ENCODE measurements around the gene BMF.
"Not testable (repeated sequence)": the region's sequence is repeated elsewhere in the genome, so short reads cannot be mapped to it uniquely, and the experiment has no call there.

Gene BMF

DNA sequence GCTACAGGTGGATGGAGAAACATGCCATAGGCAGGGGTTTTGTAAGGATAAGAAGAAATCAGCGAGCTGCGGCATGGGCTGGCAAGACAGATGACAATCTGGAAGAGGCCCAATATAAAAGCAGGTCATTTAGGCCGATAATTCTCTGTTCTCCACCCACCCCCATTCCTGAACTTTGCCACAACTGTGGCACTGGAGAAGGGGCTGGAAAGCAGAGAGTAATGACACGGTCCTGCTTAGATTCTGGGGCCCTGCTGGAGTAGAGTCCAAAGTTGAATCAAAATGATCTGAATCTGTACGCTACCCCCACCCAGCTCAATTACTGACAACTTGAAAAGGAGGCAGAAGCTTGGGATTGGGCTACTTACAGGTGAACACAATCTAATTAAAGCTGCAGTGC lies 33.7 kb upstream of the BMF start:
- Histone ChIP-seq H3K36me3 (ENCODE audit: control insufficient read depth, insufficient read depth, low read length) (no peaks in the 10 kb centered on the region), H3K27ac (ENCODE audit: insufficient read depth, low read length, poor library complexity, severe bottlenecking) (no peak overlapping the region), H3K9me3 (ENCODE audit: control insufficient read depth, low read length) (no peaks in the 10 kb centered on the region), H3K4me3 (ENCODE audit: insufficient read depth, low read depth, low read length, poor library complexity, severe bottlenecking) (no peak overlapping the region), H3K4me1 (ENCODE audit: control insufficient read depth, insufficient read depth, low read length, poor library complexity, severe bottlenecking) (no peaks in the 10 kb centered on the region), H3K27me3 (replicated peaks; ENCODE audit: control insufficient read depth, insufficient read depth, low read length, poor library complexity, severe bottlenecking) (no peaks in the 10 kb centered on the region)
- DNase-seq, result no peak

DNA sequence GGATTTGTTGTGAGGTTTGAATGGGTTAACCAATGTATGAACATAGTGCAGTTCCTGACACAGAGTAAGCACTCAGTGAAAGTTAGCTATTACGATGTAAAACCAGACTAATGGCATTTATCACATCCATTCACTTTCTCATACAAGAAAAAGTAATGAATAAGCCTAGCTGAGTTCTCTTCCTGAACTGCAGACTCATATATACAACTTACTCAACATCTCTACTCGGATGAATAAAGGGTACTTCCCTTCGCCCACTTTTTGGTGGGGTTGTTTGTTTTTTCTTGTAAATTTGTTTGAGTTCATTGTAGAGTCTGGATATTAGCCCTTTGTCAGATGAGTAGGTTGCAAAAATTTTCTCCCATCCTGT lies 29.5 kb upstream of the BMF start:
- H3K27me3 ChIP-seq (replicated peaks; ENCODE audit: control insufficient read depth, insufficient read depth, low read length, poor library complexity, severe bottlenecking); H3K4me3 ChIP-seq (ENCODE audit: insufficient read depth, low read depth, low read length, poor library complexity, severe bottlenecking); DNase-seq; H3K4me1 ChIP-seq (ENCODE audit: control insufficient read depth, insufficient read depth, low read length, poor library complexity, severe bottlenecking); H3K36me3 ChIP-seq (ENCODE audit: control insufficient read depth, insufficient read depth, low read length); H3K9me3 ChIP-seq (ENCODE audit: control insufficient read depth, low read length); H3K27ac ChIP-seq (ENCODE audit: insufficient read depth, low read length, poor library complexity, severe bottlenecking): not testable (repeated sequence)

DNA sequence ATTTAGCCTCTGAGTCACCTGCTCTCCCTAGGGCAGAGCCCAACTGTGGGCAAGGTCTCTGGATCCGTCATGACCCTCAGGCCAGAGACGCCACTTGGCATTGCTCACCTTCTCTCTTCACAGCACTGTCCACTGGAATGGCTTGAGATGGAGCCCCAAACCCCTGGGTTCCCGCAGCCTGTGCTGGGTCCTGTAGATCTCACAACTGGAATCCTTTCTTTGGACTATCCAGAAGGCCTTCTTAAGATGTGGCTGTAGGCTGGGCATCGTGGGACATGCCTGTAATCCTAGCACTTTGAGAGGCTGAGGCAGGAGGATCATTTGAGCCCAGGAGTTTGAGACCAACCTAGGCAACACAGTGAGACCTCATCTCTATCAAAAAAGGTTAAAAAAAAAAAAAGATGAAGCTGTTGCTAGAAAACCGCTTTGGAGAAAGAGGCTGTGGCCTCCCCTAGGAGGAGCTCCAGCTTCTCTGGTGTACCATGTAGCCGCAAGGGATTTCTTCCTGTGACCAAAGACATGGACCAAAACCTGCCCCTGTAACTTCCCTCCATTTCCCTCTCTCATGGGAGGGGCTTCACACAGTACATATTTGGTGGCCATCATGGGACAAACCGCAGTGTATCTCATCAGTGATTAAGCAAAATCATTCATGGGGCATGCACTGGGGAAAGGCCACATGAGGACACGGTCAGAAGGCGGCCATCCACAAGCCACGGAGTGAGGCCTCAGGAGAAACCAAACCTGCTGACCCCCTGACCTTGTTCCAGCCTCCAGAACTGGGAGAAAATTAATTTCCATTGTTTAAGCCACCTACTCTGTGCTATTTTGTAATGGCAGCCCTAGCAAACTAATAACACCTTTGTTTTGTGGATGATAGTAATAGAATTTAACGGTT lies 28.9 kb upstream of the BMF start:
- H3K4me1 ChIP-seq (ENCODE audit: control insufficient read depth, insufficient read depth, low read length, poor library complexity, severe bottlenecking), result no peaks in the 10 kb centered on the region
- no peaks in the 10 kb centered on the region for H3K27me3 ChIP-seq (replicated peaks; ENCODE audit: control insufficient read depth, insufficient read depth, low read length, poor library complexity, severe bottlenecking)
- no peaks in the 10 kb centered on the region for H3K9me3 ChIP-seq (ENCODE audit: control insufficient read depth, low read length)
- H3K36me3 ChIP-seq (ENCODE audit: control insufficient read depth, insufficient read depth, low read length), result no peaks in the 10 kb centered on the region
- no peak for DNase-seq
- H3K27ac ChIP-seq (ENCODE audit: insufficient read depth, low read length, poor library complexity, severe bottlenecking), result no peak overlapping the region
- no peak overlapping the region for H3K4me3 ChIP-seq (ENCODE audit: insufficient read depth, low read depth, low read length, poor library complexity, severe bottlenecking)

DNA sequence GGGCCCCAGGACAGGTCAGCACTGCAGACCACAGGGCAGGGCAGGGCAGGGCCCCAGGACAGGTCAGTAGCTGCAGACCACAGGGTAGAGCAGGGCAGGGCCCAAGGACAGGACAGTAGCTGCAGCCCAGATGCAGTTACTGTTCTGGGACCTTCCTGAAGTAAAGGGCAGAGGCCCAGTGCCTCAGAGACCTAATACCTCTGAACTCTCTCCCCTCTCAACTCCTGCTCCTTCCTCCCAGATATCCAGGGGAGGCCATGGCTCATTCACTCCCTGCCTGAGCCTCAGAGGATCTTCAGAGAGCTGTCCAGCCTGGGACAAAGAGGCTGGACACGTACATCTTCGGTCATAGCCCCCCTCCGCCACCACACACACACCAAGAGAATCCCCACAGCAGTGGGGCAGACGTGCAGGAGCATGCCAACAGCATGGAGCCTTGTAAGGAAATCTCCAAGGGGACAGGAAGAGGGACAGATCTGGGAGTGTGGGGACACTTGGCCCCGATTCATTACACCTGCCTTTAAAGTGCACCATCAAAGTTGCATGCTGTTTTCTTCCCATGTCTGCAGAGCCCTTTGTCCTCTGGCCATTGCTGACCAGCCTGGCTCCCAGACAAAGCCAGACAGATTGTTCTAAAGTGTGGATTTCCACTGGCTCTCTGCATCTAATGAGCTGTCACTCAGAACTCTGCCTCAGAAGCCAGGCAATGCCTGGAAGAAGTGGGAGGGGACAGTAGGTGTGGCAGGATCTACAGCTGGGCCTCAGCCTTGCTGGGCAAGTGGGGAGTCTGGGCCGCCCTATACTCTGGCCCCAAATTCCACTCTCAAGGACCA lies 28.0 kb upstream of the BMF start:
- Histone ChIP-seq H3K36me3 (ENCODE audit: control insufficient read depth, insufficient read depth, low read length) (no peaks in the 10 kb centered on the region), H3K4me1 (ENCODE audit: control insufficient read depth, insufficient read depth, low read length, poor library complexity, severe bottlenecking) (no peaks in the 10 kb centered on the region), H3K4me3 (ENCODE audit: insufficient read depth, low read depth, low read length, poor library complexity, severe bottlenecking) (no peak overlapping the region), H3K9me3 (ENCODE audit: control insufficient read depth, low read length) (no peaks in the 10 kb centered on the region), H3K27ac (ENCODE audit: insufficient read depth, low read length, poor library complexity, severe bottlenecking) (no peak overlapping the region), H3K27me3 (replicated peaks; ENCODE audit: control insufficient read depth, insufficient read depth, low read length, poor library complexity, severe bottlenecking) (no peaks in the 10 kb centered on the region)
- no peak for DNase-seq

DNA sequence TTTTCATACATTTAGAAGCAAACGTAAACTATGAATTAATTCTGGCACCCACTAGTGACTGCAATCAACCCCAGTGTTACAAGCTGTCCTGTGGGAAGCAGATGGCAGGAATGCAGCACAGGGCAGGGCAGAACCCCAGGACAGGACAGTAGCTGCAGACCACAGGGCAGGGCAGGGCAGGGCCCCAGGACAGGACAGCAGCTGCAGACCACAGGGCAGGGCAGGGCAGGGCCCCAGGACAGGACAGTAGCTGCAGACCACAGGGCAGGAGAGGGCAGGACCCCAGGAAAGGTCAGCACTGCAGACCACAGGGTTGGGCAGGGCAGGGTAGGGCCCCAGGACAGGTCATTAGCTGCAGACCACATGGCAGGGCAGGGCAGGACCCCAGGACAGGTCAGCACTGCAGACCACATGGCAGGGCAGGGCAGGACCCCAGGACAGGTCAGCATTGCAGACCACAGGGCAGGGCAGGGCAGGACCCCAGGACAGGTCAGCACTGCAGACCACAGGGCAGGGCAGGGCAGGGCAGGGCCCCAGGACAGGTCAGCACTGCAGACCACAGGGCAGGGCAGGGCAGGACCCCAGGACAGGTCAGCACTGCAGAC lies 27.3 kb upstream of the BMF start:
- not testable (repeated sequence) for H3K4me3 ChIP-seq (ENCODE audit: insufficient read depth, low read depth, low read length, poor library complexity, severe bottlenecking); H3K9me3 ChIP-seq (ENCODE audit: control insufficient read depth, low read length); H3K4me1 ChIP-seq (ENCODE audit: control insufficient read depth, insufficient read depth, low read length, poor library complexity, severe bottlenecking); H3K36me3 ChIP-seq (ENCODE audit: control insufficient read depth, insufficient read depth, low read length); H3K27me3 ChIP-seq (replicated peaks; ENCODE audit: control insufficient read depth, insufficient read depth, low read length, poor library complexity, severe bottlenecking); DNase-seq; H3K27ac ChIP-seq (ENCODE audit: insufficient read depth, low read length, poor library complexity, severe bottlenecking)

DNA sequence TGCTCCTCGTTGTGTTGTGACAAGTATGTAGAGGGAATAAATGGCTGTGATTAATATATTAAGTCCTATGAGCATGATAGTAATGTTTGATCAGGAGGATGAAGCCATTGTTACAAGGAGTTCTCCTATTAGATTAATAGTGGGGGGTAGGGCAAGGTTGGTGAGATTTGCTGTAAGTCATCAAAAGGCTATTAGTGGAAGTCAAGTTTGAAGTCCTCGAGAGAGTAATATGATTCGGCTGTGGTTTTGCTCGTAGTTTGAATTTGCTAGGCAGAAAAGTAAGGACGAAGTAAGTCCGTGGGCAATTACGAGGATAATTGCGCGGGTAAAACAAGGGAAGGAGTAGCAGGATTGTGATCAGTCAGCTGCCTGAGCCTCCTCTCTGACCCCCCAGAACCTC lies 26.2 kb upstream of the BMF start:
- H3K27me3 ChIP-seq (replicated peaks; ENCODE audit: control insufficient read depth, insufficient read depth, low read length, poor library complexity, severe bottlenecking), result no peaks in the 10 kb centered on the region
- no peak overlapping the region for H3K27ac ChIP-seq (ENCODE audit: insufficient read depth, low read length, poor library complexity, severe bottlenecking)
- H3K4me3 ChIP-seq (ENCODE audit: insufficient read depth, low read depth, low read length, poor library complexity, severe bottlenecking), result no peak overlapping the region
- H3K9me3 ChIP-seq (ENCODE audit: control insufficient read depth, low read length), result no peaks in the 10 kb centered on the region
- no peaks in the 10 kb centered on the region for H3K4me1 ChIP-seq (ENCODE audit: control insufficient read depth, insufficient read depth, low read length, poor library complexity, severe bottlenecking)
- H3K36me3 ChIP-seq (ENCODE audit: control insufficient read depth, insufficient read depth, low read length), result no peaks in the 10 kb centered on the region
- no peak for DNase-seq

DNA sequence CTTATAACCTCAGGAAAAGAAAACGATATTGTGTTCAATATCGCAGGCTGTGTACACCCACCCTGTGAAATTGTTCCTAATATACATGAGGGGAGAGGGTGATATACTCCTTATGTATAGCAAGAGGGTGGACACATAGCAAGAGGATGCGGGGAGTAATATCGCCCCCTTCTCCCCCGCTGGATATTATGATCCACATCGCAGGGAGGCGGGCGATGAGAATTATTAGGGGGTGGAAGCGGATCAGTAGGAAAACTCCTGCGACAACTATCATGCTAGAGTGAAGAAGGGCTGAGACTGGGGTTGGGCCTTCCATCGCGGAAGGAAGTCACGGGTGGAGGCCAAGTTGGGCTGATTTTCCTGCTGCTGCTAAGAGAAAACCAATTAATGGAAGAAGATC lies 24.9 kb upstream of the BMF start:
- DNase-seq, result no peak
- no peaks in the 10 kb centered on the region for H3K4me1 ChIP-seq (ENCODE audit: control insufficient read depth, insufficient read depth, low read length, poor library complexity, severe bottlenecking)

DNA sequence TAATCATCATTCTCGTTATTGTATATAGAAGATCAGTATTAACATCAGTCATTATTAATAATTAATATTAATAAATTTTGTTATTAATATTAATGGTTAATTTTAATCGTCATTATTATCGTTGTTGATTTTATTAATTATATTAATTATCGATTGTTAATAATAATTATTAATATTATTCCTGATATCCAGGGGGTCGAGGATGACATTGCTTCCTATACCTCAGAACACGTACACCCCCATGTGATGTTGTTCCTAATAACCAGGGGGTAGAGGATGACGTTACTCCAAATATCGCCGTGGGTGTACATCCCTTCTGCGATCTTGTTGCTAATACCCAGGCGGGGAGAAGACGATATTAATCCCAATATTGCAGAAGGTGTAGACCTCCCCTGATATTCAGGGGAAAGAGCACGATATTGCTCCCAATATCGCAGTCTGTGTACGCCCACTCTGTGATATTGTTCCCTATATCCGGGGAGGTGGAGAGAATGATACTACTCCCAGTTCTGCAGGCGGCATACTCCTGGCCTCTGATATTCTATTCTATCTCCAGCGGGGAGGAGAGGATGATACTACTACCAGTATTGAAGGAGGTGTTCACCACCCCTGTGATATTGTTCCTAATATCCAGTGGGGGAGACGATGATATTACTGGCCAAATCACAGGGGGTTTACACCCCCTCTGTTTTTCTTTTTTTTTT lies 22.3 kb upstream of the BMF start:
- H3K36me3 ChIP-seq (ENCODE audit: control insufficient read depth, insufficient read depth, low read length), result no peaks in the 10 kb centered on the region
- H3K27me3 ChIP-seq (replicated peaks; ENCODE audit: control insufficient read depth, insufficient read depth, low read length, poor library complexity, severe bottlenecking), result no peaks in the 10 kb centered on the region
- H3K4me1 ChIP-seq (ENCODE audit: control insufficient read depth, insufficient read depth, low read length, poor library complexity, severe bottlenecking), result no peaks in the 10 kb centered on the region
- DNase-seq, result no peak
- H3K9me3 ChIP-seq (ENCODE audit: control insufficient read depth, low read length), result no peaks in the 10 kb centered on the region
- H3K27ac ChIP-seq (ENCODE audit: insufficient read depth, low read length, poor library complexity, severe bottlenecking), result no peak overlapping the region
- H3K4me3 ChIP-seq (ENCODE audit: insufficient read depth, low read depth, low read length, poor library complexity, severe bottlenecking), result no peak overlapping the region

More for the DNA sequence above, 24.9 kb upstream of the BMF start:
- Histone ChIP-seq H3K9me3 (ENCODE audit: control insufficient read depth, low read length) (no peaks in the 10 kb centered on the region), H3K27me3 (replicated peaks; ENCODE audit: control insufficient read depth, insufficient read depth, low read length, poor library complexity, severe bottlenecking) (no peaks in the 10 kb centered on the region), H3K36me3 (ENCODE audit: control insufficient read depth, insufficient read depth, low read length) (no peaks in the 10 kb centered on the region), H3K4me3 (ENCODE audit: insufficient read depth, low read depth, low read length, poor library complexity, severe bottlenecking) (no peak overlapping the region), H3K27ac (ENCODE audit: insufficient read depth, low read length, poor library complexity, severe bottlenecking) (no peak overlapping the region)

DNA sequence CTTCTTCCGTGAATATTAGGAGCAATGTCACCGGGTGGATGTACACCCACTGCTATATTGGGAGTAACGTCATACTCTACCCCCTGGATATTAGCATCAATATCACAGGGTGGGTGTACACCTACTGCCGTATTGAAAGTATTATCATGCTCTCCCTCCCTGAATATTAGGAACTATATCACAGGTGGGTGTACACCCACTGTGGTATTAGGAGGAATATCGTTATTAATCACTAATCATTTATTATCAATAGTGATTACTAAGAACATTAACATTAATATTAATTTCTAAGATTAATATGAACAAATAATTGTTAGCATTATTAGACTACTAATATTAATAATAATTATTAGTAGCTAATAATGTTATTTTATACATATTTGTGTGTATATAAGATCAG lies 21.4 kb upstream of the BMF start:
- H3K9me3 ChIP-seq (ENCODE audit: control insufficient read depth, low read length), result no peaks in the 10 kb centered on the region
- H3K4me1 ChIP-seq (ENCODE audit: control insufficient read depth, insufficient read depth, low read length, poor library complexity, severe bottlenecking), result no peaks in the 10 kb centered on the region
- no peaks in the 10 kb centered on the region for H3K27me3 ChIP-seq (replicated peaks; ENCODE audit: control insufficient read depth, insufficient read depth, low read length, poor library complexity, severe bottlenecking)
- no peak overlapping the region for H3K4me3 ChIP-seq (ENCODE audit: insufficient read depth, low read depth, low read length, poor library complexity, severe bottlenecking)
- H3K27ac ChIP-seq (ENCODE audit: insufficient read depth, low read length, poor library complexity, severe bottlenecking), result no peak overlapping the region
- DNase-seq, result no peak
- no peaks in the 10 kb centered on the region for H3K36me3 ChIP-seq (ENCODE audit: control insufficient read depth, insufficient read depth, low read length)

All from effector memory CD4-positive, alpha-beta T cell (primary cell).